Muscle layer of colon (tissue), 2 donors: ENCODE results near the gene RABGAP1L.
"Not testable (repeated sequence)": the region's sequence is repeated elsewhere in the genome, so short reads cannot be mapped to it uniquely, and the experiment has no call there.

Experiments
- H3K27ac ChIP-seq: one replicate; pipeline ENCODE4 v1.7.0; 2013; ENCODE audit warnings: low read depth, mild to moderate bottlenecking, low read length, moderate library complexity
- H3K27me3 ChIP-seq, 2 donors: one replicate each; pipeline ENCODE4 v1.7.0; 2013; ENCODE audit warnings: low read length in 2 of 2, mild to moderate bottlenecking in 2 of 2; ENCODE audit not compliant: insufficient read depth in 2 of 2, control insufficient read depth in 1 of 2
- H3K36me3 ChIP-seq: one replicate; pipeline ENCODE4 v1.7.0; 2013; ENCODE audit warnings: mild to moderate bottlenecking, low read length; ENCODE audit not compliant: insufficient read depth
- H3K4me1 ChIP-seq: one replicate; pipeline ENCODE4 v1.7.0; 2013; ENCODE audit warnings: mild to moderate bottlenecking, low read length; ENCODE audit not compliant: insufficient read depth
- H3K4me3 ChIP-seq, 2 donors: one replicate each; pipeline ENCODE4 v1.7.0; 2013; ENCODE audit warnings: low read length in 2 of 2, low read depth in 1 of 2, mild to moderate bottlenecking in 1 of 2, moderate library complexity in 1 of 2
- H3K9ac ChIP-seq: one replicate; pipeline ENCODE4 v1.7.0; 2013; ENCODE audit warnings: low read length
- H3K9me3 ChIP-seq: one replicate; pipeline ENCODE4 v1.7.0; 2013; ENCODE audit warnings: mild to moderate bottlenecking, low read length
- donor health status: abdominal sarcoma.
- donor health status: Adenocarcinoma of cecum.

The RABGAP1L gene

DNA sequence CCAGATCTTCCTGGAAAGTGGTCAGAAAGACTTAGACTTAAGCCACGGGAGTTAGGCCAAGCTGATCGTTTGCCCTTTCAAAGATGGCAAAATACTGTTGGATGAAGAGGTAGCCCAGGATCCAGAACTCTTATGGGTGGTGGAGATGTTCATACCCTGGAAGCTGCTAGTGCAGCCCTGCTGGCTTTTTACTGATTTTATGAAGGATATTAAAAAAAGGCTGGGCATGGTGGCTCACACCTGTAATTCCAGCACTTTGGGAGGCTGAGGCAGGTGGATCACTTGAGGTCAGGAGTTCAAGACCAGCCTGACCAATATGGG is 864.6 kb downstream of the RABGAP1L start:
- not testable (repeated sequence) for H3K27me3 ChIP-seq, H3K9me3 ChIP-seq, H3K36me3 ChIP-seq, H3K4me1 ChIP-seq
- H3K4me3 ChIP-seq: peak overlapping the region; percentile 99 to 100
- H3K9ac ChIP-seq: peak overlapping the region; percentile 93
- H3K27ac ChIP-seq: peak overlapping the region; percentile 92

DNA sequence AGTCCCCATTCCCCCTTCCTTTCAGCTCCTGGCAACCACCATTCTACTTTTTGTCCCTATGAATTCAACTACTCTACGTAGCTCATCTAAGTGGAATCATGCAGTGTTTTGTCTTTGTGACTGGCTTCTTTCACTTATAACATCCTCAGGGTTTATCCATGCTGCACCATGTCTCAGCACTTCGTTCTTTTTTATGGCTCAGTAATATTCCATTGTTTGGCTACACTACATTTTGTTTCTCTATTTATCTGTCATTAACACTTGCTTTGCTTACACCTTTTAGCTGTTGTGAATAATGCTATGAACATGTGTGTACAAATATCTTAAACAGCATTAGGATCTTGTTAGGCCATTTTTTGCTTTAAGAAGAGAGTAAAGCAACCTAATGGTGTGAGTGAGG is 865.5 kb downstream of the RABGAP1L start:
- Histone ChIP-seq H3K9me3 (no peaks in the 10 kb centered on the region), H3K4me3 (no peak overlapping the region), H3K9ac (no peak overlapping the region), H3K27me3 (no peaks in the 10 kb centered on the region), H3K4me1 (peaks cover 4% of the 10 kb centered on the region), H3K36me3 (no peaks in the 10 kb centered on the region), H3K27ac (no peak overlapping the region)

GRCh38 chr1:175033953-175034352 is 874.6 kb downstream of the RABGAP1L start:
- Histone ChIP-seq H3K9ac (no peak overlapping the region), H3K4me3 (no peak overlapping the region), H3K36me3 (no peaks in the 10 kb centered on the region), H3K27me3 (no peaks in the 10 kb centered on the region), H3K4me1 (no peaks in the 10 kb centered on the region), H3K9me3 (no peaks in the 10 kb centered on the region), H3K27ac (no peak overlapping the region)

DNA sequence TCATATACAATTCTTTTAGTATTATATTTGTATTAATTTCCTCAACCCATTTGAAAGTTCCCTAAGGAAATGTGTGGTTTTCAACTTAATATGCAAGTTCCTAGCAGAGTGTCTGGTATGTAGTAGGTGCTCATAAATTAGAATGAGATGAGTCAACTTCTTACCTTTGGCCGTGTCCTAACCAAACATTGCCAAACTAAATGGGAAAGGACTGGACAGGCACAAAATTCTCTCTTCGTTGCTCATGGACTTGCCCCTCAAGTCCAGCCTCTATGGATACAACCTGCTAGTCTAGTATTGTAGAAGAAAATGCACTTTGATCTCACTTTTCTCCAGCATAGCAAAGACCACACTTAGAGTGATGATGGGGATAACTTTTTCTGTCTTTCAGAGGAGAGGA is 875.5 kb downstream of the RABGAP1L start:
- Histone ChIP-seq H3K27me3 (no peaks in the 10 kb centered on the region), H3K9ac (no peak overlapping the region), H3K36me3 (no peaks in the 10 kb centered on the region), H3K4me3 (no peak overlapping the region), H3K4me1 (no peaks in the 10 kb centered on the region), H3K9me3 (no peaks in the 10 kb centered on the region), H3K27ac (no peak overlapping the region)

GRCh38 chr1:175035865-175036264 is 876.5 kb downstream of the RABGAP1L start:
- Histone ChIP-seq H3K27ac (no peak overlapping the region), H3K36me3 (no peaks in the 10 kb centered on the region), H3K4me3 (no peak overlapping the region), H3K4me1 (no peaks in the 10 kb centered on the region), H3K9me3 (no peaks in the 10 kb centered on the region), H3K27me3 (no peaks in the 10 kb centered on the region), H3K9ac (no peak overlapping the region)

- Histone ChIP-seq H3K9ac (no peak overlapping the region), H3K4me1 (no peaks in the 10 kb centered on the region), H3K4me3 (no peak overlapping the region), H3K36me3 (no peaks in the 10 kb centered on the region), H3K9me3 (no peaks in the 10 kb centered on the region), H3K27ac (no peak overlapping the region), H3K27me3 (no peaks in the 10 kb centered on the region)
Observed at GRCh38 chr1:175036476-175036875, 877.2 kb downstream of the RABGAP1L start.

DNA sequence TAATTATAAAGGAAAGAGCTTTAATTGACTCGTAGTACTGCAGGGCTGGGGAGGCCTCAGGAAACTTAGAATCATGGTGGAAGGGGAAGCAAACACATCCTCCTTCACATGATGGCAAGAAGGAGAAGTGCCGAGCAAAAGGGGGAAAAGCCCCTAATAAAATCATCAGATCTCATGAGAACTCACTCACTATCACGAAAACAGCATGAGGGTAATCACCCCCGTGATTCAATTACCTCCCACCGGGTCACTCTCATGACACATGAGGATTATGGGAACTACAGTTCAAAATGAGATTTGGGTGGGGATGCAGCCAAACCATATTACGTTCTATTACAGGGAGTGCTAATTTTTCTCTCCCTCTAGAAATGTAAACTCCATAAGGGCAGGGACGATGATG is 878.1 kb downstream of the RABGAP1L start:
- no peaks in the 10 kb centered on the region for H3K36me3 ChIP-seq
- no peaks in the 10 kb centered on the region for H3K27me3 ChIP-seq
- H3K4me3 ChIP-seq: no peak overlapping the region
- no peaks in the 10 kb centered on the region for H3K9me3 ChIP-seq
- no peak overlapping the region for H3K27ac ChIP-seq
- H3K9ac ChIP-seq: no peak overlapping the region
- no peaks in the 10 kb centered on the region for H3K4me1 ChIP-seq

- Histone ChIP-seq H3K4me3 (no peak overlapping the region), H3K27me3 (no peaks in the 10 kb centered on the region), H3K36me3 (no peaks in the 10 kb centered on the region), H3K4me1 (no peaks in the 10 kb centered on the region), H3K9ac (no peak overlapping the region), H3K9me3 (no peaks in the 10 kb centered on the region), H3K27ac (no peak overlapping the region)
Observed at GRCh38 chr1:175040324-175040879, 881.1 kb downstream of the RABGAP1L start.

- Histone ChIP-seq H3K9ac (no peak overlapping the region), H3K36me3 (no peaks in the 10 kb centered on the region), H3K4me1 (no peaks in the 10 kb centered on the region), H3K9me3 (no peaks in the 10 kb centered on the region), H3K4me3 (no peak overlapping the region), H3K27ac (no peak overlapping the region), H3K27me3 (no peaks in the 10 kb centered on the region)
Observed at GRCh38 chr1:175042650-175043049, 883.3 kb downstream of the RABGAP1L start.

GRCh38 chr1:175043824-175044223 is 884.5 kb downstream of the RABGAP1L start:
- no peak overlapping the region for H3K4me3 ChIP-seq
- no peaks in the 10 kb centered on the region for H3K27me3 ChIP-seq
- H3K36me3 ChIP-seq: no peaks in the 10 kb centered on the region
- H3K4me1 ChIP-seq: no peaks in the 10 kb centered on the region
- no peaks in the 10 kb centered on the region for H3K9me3 ChIP-seq
- no peak overlapping the region for H3K27ac ChIP-seq
- no peak overlapping the region for H3K9ac ChIP-seq

DNA sequence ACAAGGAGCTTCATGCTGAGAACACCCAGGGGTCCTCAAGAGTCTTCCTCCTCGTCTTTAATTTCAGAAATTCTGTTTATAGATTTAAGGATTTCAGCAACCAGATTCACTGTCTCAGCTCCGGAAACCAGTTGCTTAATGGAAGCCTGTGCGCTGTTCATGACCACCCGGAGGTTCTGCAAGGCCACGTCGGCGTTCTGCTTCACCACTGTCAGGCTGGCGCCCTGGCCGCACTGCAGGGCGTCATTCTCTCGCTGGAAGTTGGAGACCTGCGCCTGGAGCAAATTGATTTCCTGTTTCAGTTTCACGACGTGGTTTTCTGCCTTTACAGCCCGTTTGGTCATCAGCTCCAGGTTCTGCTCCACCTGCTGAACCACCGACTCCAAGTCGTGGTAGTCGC is 885.3 kb downstream of the RABGAP1L start:
- H3K27ac ChIP-seq, H3K9me3 ChIP-seq, H3K4me3 ChIP-seq, H3K27me3 ChIP-seq, H3K9ac ChIP-seq, H3K36me3 ChIP-seq, H3K4me1 ChIP-seq: not testable (repeated sequence)
